HFF-Myc (cell line): ENCODE results near the gene GTF3C5.

Experiments
- DNase-seq: peaks from one replicate; pipeline ENCODE4 v3.0.0-alpha.2; 2011; ENCODE audit warnings: low read depth; ENCODE audit errors: extremely low read depth
- H3K4me3 ChIP-seq: replicated peaks from 2 replicates; pipeline ENCODE4 v1.5.1; 2011; ENCODE audit warnings: low read depth, mild to moderate bottlenecking, control low read depth, low read length
- CTCF ChIP-seq: IDR thresholded peaks from 2 replicates; pipeline ENCODE4 v1.5.1; 2012; ENCODE audit warnings: mild to moderate bottlenecking, low read depth, low read length, control low read depth; ENCODE audit errors: missing control alignments

The GTF3C5 gene

GRCh38 chr9:133004091-133004998 is 26.5 kb upstream of the GTF3C5 start:
- no peak for DNase-seq
- no peak overlapping the region for H3K4me3 ChIP-seq
- no peak for TF ChIP-seq CTCF

DNA sequence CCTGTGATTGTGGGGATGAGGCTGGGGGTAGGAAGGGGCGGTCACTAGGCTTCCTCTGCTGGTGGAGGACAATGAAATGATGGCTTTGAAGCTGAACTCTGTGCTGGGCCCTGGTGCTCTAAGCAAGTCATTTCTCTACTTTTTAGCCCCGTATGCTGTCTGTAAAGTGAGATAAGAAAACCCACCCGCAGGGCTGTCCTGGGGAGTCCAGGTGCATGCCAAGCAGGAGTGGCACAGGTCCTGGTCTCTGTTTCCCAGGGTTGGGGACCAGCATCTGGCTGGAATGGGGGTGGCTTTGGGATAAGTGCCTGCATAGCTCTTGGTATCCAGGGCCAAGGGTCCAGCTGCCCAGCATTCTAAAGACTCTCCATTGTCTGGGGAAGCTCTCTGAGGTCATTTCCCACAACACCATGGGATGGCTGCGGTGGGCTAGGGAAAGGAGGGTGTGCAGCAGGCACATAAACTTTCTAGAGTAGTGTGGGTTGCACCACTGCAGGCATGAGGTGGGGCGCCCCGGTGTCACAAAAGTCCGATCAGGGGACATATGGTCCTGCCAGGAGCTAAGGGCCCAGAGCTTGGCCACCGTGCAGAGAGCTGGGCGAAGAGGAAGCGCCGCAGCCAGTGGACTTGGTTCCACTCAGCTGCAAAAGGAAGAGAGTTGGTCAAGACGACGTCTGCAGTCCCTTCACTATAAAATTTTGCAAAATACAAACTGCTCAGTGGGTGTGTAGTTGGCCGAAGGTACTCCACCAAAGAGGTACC is 25.6 kb upstream of the GTF3C5 start:
- no peak for TF ChIP-seq CTCF
- no peak overlapping the region for H3K4me3 ChIP-seq

DNA sequence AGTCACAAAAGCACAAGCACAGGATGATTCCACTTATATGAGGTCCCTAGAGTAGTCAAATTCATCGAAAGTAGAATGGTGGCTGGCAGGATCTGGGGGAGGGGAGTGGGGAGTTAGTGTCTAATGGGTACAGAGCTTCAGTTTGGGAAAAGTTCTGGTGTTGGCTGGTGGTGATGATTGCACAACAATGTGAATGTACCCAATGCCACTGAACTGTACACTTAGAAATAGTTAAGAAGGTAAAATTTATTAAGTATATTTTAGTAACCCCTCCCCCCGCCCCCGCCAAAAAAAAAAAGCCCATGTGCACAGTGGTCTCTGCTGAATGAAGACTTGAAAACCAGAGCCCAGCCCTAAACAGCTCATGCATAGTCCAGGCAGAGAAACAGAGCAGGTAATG is 24.8 kb upstream of the GTF3C5 start:
- DNase-seq = no peak
- no peak overlapping the region for H3K4me3 ChIP-seq
- TF ChIP-seq CTCF = no peak

More for the DNA sequence above, 25.6 kb upstream of the GTF3C5 start:
- DNase-seq = no peak

DNA sequence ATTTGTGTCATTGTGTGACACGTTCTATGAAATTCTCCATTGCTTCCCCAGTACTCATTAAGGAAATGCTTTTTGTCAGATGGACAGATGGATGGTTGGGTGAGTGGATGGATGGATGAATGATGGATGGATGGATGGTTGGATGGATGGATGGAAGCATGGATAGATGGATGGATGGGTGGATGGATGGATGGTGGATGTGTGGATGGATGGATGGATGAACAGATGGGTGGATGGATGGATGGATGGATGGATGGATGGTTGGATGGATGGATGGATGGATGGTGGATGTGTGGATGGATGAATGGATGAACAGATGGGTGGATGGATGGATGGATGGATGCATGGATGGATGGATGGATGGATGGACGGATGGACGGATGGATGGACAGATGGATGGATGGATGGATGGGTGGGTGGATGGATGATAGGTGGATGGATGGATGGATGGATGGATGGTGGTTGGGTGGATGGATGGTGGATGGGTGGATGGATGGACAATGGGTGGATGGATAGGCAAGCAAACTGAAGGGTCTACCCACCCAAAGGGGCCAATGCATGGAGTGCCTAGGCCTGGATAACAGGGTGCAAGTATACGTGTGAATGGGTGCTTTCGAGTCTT is 24.0 kb upstream of the GTF3C5 start:
- no peak for DNase-seq
- TF ChIP-seq CTCF = no peak

DNA sequence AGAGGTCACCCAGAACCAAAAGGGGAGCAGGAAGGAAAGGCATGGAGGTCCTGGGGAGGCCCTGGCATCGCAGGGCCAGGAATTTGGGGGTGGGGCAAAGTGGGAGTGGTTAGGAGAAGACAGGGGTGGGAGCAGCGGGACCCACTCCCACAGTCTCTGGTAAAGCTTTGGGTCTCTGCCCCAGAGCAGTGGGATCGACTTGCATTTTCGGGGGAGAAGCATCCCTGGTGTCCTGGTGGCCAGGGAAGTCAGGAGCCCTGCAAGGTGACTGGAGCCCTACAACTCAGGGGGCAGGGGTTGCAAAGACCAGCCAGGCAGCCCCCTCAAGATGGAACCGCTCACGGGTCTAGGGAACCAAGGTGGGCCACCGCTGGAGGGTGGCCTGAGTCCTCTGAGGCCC is 22.4 kb upstream of the GTF3C5 start:
- no peak overlapping the region for H3K4me3 ChIP-seq
- no peak for TF ChIP-seq CTCF
- DNase-seq = no peak

More for the DNA sequence above, 24.0 kb upstream of the GTF3C5 start:
- no peak overlapping the region for H3K4me3 ChIP-seq

DNA sequence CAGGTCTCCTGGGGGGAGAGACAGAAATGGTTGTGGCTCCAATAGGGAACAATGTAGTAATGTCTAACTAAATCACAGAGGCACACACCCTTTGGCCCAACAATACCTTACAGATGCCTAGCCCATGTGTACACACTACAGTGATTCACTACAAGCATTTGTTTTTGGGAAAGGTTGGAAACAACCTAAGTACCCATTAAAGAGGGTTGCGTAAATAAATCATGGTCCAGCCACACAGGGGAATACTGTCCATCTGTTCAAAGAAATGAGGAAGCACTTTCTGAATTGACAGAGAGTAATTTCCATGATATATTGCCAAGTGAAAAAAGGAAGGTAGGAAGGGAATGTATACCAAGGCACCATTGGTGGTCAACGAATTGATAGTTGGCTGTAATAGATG is 22.0 kb upstream of the GTF3C5 start:
- no peak overlapping the region for H3K4me3 ChIP-seq
- no peak for DNase-seq
- no peak for TF ChIP-seq CTCF
